Mesodermal cell (in vitro differentiated cells): Measurements from ENCODE around the gene TMEM176A.

ENCODE experiments used
- H3K27ac ChIP-seq: 2 replicates; pipeline ENCODE4 v1.7.0; 2013; ENCODE audit warnings: mild to moderate bottlenecking, low read depth, low read length, moderate library complexity; ENCODE audit not compliant: severe bottlenecking
- H3K36me3 ChIP-seq: 2 replicates; pipeline ENCODE4 v1.7.1; 2013; ENCODE audit warnings: mild to moderate bottlenecking, low read length, moderate library complexity; ENCODE audit not compliant: control insufficient read depth, insufficient read depth
- H3K4me1 ChIP-seq: one replicate; pipeline ENCODE4 v1.7.1; 2013; ENCODE audit warnings: mild to moderate bottlenecking, low read length; ENCODE audit not compliant: insufficient read depth, control insufficient read depth, poor library complexity, severe bottlenecking
- H3K4me3 ChIP-seq: 2 replicates; pipeline ENCODE4 v1.7.0; 2013; ENCODE audit warnings: low read length, control low read depth, mild to moderate bottlenecking; ENCODE audit not compliant: insufficient read depth, poor library complexity, severe bottlenecking; ENCODE audit errors: extremely low read depth
- H3K9me3 ChIP-seq: 2 replicates; pipeline ENCODE4 v1.7.1; 2013; ENCODE audit warnings: mild to moderate bottlenecking, low read length, moderate library complexity; ENCODE audit not compliant: control insufficient read depth
- WGBS, 2 experiments: methylation state at CpG; one replicate each; pipeline ENCODE4 v1.1.5; 2013; ENCODE audit warnings: missing lambda C conversion rate in 2 of 2; ENCODE audit not compliant: insufficient coverage in 2 of 2; 5-methylcytosine and 5-hydroxymethylcytosine counted together

The TMEM176A gene

DNA sequence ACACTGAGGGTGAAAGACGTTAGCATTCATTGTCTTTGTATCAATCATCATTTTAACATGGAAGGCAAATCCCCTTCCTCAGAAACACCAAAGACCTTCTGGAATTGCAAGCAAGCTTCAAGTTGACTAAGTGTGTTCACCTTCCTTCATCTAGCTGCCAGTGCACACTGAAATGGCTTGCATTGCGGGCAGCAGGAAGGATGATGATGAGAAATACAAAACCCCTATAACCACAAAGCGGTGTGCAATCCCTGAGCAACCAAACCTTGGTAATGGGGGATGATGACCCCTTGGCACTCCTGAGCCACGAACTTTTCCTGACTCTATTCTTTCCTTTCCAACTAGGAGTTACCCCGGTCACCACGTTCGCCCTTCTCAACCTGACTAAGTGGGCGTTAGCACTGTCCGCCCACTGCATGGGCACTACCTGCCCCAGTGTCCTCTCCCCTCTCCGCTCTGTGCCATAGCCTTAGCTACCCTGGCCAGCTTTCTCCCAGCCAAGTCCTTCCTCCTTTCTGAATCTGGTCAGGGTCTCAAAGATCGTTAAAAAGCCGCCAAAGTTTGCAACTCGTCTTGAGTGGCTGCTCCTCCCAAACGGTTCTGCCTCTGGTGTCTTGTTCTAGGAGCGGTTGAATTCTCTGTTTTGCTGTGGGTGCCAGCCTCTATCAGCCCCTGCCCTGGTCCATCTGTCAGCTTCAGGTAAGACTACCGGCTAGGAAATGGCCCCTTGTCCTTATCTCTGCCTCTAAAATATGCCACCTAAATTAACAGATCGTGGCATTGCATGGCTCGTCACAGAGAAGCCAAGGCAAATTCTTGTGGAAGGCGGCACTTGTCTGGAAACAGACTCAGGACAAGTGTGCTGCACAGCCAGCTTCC, 51.2 kb downstream of the TMEM176A start:
- 89 to 90% methylated on average over 17 of the region's 19 CpGs for WGBS, 2 experiments
- H3K9me3 ChIP-seq: no peaks in the 10 kb centered on the region
- no peaks in the 10 kb centered on the region for H3K36me3 ChIP-seq
- H3K4me1 ChIP-seq: no peaks in the 10 kb centered on the region
- no peak overlapping the region for H3K27ac ChIP-seq
- H3K4me3 ChIP-seq: no peak overlapping the region

DNA sequence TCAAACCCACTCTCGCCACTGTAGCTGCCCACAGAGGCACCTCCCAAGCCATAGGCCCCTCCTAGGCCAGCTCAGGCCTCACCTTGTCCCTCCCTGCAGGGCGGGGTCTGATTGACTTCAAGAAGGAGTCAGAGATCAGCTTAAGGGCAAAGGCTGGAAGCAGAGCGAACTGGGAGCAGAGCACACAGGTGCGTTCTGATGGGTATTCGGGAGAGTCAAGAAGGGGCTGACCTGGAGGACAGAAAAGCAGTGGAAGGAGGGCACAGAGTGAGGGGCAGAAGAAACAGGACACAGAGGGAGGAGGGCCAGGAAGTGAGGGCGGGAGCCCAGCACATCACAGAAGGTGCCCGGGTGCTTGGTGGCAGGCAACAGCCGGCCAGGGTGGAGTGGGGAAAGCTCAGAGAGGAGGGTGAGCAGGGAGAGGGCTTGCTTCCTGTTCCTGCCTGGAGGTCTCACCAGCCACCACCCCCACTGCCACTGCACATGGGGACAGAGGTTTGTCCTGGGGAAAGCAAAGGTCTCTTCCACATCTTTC, 51.9 kb downstream of the TMEM176A start, which contains the start of gene AOC1:
Gene AOC1 (plus strand): TSS at position 147 of the 535 bp plus-strand sequence. CDS start 3,954 bp downstream, outside the sequence.
- no peak within 1 kb of the TSS for H3K4me3 ChIP-seq
- no peaks in the 10 kb centered on the region for H3K36me3 ChIP-seq
- H3K4me1 ChIP-seq: no peaks in the 10 kb centered on the region
- no peak within 1 kb of the TSS for H3K27ac ChIP-seq
- H3K9me3 ChIP-seq: no peaks in the 10 kb centered on the region
- WGBS, 2 experiments: 76 to 84% methylated on average over 3 to 8 of the region's 8 CpGs

DNA sequence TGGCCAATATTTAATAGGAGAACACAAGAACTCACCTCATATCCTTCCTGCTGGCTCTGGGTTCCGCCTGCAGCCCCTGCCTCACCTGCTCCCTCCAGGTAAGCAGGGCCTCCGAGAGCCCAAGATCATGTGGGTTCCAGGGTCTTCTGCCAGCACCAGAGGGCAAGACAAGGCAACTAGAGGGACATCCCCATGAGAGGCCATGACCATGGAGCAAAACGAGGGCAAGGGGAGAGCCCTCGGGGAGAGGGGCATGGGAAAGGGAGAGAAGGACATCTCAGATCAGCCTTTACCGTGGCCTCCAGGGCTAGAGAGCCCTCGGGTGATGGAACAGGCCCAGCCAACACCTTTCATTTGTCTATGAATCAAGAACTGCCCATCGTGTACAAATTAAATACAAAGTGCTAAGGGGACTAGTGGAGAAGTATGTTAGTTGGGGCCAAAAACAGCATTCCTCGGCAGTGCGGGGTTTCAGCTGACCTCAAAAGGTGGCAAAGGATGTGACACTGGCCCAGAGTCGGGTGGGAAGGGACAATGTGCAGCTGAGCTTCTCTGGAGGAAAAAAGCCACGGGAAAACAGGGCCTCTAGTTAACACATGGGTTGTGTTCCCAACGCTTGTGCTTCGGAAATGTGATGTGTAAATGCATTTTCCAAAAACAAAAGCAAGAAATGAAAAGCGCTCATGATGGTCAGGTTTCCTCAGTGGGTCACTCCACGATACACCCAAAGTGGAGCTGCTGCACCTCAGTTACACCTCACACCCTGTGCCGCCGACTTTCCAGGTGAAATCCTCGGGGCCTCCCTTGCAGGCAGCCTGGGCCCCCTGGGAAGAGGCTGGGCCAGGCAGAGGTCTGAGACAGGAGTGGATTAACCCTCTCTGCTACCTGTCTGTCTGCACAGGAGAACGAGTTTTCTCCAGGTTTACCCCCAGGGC, 53.8 kb downstream of the TMEM176A start:
- Histone ChIP-seq H3K36me3 (no peaks in the 10 kb centered on the region), H3K9me3 (no peaks in the 10 kb centered on the region), H3K4me1 (no peaks in the 10 kb centered on the region), H3K4me3 (no peak overlapping the region), H3K27ac (no peak overlapping the region)
- WGBS, 2 experiments: 84 to 92% methylated on average over 12 to 16 of the region's 19 CpGs
